Epidermal melanocyte (primary cell): ENCODE data around the gene LMNTD2.
A peak's percentile ranks its signal among the peaks of the same experiment; 100 is the strongest.

Source experiments
- DNase-seq: peaks from one replicate; pipeline ENCODE4 v3.0.0; 2011; ENCODE audit warnings: low spot score; ENCODE audit not compliant: insufficient read length

LMNTD2 gene

DNA sequence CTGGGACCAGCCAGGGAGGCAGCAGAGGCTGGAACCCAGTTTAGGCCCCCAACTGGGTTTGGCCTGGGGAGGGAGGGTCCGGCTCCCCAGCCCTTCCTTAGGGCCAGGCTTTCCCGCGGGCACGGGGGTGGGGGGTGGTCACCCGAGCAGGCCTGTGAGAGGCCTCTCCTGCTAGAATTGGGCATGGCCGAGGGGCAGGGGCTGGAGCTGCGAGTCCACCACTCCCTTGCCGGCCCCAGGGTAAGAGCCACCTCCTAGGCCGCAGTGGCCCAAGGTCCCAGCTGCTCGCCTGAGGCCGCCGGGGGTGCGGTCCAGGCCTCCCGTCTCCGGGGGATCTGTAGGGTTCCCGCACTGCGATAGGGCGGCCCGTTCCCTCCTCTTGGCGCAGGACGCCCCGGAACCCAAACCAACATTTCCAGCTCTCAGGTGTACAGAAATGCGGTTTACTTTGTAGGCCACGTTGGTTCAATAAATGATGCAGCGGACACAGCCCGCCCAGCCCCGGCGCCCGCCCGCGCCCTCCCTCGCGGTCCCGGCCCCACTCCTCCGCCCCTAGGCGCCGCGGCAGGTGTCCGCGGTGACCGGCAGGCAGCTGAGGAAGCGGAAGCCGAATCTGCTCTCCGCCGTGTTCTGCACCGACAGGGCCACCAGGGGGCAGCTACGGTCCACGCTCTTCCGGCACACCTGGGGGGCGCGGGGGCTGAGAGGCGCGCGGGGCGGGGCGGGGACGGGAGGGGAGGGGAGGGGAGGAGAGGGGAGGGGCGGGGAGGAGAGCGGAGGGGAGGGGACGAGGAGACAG, 5.9 kb downstream of the LMNTD2 start:
- no peak for DNase-seq

DNA sequence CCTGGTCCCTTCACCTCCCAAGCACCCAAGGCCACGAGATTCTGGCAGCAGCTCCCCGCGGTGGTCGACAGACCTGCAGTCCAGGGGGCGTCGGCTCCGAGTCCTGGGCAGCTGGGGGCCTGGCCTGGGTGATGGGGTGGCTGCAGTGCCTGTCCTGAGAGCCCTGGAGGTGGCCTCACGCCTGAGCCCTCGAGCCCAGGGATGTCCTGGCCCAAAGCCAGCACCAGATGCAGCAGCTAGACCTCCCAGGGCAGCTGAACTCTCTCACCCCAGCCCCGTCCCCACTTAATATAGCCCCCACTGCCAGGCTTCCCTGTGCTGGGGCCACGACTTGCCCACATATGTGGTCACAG, 6.6 kb downstream of the LMNTD2 start:
- no peak for DNase-seq

DNA sequence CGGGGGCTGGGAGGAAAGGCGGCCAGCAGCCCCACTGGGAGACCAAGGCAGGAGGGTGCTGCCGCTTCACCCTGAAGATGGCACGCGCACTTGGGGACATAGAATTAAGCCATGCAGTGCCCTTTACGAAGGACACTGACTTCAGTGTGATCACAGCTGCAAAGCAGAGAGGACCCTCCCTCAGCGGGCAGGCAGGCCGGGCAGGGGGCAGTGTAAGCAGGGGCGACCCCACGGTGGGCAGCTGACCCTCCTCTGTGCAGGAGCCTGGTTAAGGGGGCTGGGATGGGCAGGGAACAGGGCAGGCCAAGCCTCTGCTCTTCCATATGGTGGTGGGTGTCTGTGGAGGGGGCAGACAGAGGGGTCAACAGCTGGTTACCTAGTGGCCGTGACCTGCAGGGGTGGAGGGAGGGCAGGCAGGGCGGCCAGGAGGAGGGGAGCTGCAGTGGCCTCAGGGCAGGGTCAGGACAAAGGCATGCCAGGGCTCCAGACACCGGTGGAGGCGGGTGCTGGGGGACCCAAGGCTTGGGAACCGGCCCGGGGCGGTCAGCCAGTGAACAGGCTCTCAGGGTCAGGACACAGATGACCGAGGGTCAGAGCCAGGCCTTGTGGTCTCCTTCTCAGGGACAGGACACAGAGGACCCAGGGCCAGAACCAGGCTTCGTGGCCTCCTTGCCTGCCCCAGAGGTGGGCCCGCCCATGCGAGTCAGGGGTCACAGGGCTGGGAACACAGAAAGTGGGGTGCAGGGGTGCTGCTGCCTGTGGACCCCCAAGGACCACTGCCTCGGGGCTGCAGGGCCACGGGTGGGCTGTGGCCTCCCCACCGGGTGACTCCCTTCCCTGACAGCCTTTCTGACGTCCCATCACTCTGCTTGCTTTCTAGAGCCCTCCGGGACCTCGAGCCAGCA, 7.2 kb downstream of the LMNTD2 start:
- DNase-seq: no peak

DNA sequence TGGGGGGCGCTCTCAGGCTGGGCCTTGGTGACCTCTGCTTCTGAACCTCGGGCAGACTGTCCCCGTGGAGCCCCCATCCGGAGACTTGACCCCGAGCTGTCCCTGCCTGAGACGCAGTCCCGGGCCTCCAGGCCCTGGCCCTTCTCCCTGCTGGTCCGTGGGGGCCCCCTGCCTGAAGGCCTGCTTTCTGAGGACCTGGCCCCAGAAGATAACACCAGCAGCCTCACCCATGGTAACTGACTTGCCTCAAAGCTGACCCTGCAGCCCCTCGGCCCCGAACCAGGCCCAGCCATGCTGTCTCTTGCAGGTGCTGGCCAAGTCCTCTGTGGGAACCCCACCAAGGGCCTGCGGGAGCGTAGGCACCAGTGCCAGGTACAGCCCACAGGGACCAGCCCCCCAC, 8.9 kb downstream of the LMNTD2 start:
- no peak for DNase-seq

DNA sequence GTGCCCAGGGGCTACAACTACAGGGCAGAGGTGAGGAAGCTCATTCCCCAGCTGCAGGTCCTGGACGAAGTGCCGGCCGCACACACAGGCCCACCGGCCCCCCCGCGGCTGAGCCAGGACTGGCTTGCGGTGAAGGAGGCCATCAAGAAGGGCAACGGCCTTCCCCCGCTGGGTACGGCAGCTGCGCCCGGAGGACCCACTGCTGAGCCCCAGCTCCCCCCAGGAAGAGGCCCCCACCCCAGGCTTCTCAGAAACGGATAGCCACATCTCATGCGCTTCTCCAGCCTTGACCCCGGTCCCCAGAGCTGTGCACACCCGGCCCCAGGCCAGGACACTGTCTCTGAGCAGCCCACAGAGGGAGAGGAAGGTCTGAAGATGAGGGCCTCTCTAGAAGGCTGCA, 9.4 kb downstream of the LMNTD2 start:
- DNase-seq: no peak

GRCh38 chr11:550746-551085, 9.8 kb downstream of the LMNTD2 start:
- DNase-seq: no peak

- no peak for DNase-seq
Measured at GRCh38 chr11:550021-550745, 10.4 kb downstream of the LMNTD2 start.

- no peak for DNase-seq
Measured at GRCh38 chr11:548700-549603, 11.6 kb downstream of the LMNTD2 start.

- no peak for DNase-seq
Measured at GRCh38 chr11:545171-545570, 15.4 kb downstream of the LMNTD2 start.

DNA sequence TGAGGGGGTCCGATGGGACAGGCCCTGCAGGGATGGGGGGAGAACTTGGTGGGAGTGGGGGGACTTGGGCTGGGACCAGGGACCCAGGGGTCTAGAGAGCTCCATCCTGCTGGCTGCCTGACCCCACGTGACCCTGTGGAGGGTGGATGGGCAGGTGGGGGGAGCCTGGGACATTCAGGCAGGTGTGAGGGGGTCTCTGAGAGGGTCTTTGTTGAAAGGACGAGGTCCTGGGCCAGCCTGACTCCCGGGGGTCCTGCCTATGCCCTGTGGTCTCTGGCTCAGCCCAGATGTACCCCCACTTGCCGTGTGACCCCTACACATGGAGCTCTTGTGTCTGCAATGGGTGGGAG, 15.7 kb downstream of the LMNTD2 start:
- no peak for DNase-seq

GRCh38 chr11:541433-541885, 19.1 kb downstream of the LMNTD2 start:
- DNase-seq: no peak

- no peak for DNase-seq
Measured at GRCh38 chr11:540583-541432, 19.7 kb downstream of the LMNTD2 start.

GRCh38 chr11:539971-540481, 20.5 kb downstream of the LMNTD2 start:
- DNase-seq: no peak

DNA sequence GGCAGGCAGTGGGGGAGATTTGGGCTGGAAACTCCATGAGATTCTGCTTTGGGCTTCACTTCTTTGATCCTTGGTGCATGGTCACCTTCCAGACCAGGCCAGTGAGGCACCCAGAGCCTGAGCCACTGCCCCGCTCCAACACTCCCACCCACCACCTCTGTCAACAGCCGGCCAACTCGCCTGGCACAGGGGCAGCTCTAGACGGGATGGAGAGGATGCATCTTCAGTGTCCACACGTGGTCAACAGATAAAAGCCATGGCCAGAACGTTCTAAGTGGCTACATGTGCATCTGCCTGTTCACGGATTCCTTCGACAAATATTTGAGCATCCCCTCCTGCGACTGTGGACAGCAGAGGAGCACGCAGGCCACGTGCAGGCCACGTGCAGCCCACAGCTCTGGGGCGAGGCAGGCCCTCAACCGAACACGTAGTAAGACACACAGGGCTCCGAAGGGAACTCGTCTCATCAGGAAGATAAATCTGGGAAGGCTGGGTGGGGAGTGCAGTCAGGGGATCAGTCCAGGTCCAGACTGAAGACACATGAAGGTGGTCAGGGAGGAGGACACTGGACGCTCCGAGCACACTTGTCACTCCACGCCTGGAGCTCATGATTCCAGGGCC, 22.0 kb downstream of the LMNTD2 start:
- no peak for DNase-seq

DNA sequence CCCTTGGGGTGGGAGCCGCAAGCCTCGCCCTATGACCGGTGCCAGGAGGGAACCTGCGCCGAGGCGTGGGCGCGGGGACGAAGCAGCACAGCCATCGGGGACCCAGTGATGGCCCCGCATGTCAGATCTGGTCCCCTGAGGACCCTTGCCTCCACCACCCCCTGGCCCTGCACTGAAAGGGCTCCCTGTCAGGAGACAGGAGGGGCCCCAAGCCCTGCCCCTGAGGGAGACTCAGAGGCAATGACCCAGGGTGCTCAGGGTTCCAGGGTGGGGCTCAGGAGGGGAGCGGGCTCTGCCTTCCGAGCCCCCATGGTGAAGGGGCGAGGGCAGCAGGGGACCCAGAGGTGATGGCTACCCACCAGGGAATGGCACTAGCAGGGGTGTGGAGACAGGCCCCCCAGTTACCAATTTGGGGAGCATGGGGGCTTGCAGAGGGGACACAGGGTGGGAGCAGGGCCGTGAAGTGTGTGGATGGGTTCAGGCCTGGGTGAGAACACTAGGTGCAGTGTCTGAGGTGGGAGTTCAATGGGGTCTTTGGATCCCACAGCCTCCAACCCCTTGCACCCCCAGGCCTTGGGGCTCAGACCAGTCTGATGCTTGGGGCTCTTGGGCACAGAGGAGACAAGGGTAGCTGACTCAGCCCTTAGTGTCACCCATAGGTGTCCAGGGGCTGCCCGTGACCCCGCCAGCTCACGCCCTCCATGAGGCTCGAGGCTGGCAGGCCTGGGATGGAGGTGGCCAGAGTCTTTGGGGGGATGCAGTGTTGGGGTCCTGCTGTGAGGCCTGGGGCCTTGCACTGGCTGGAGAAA, 22.7 kb downstream of the LMNTD2 start:
- DNase-seq: no peak

- DNase-seq: peak; percentile 96
Measured at GRCh38 chr11:536841-537621, 23.5 kb downstream of the LMNTD2 start, which contains the start of gene LRRC56. Gene LRRC56, plus strand, starts transcription at chr11:537527. Its CDS starts 3,158 bp downstream, at chr11:540685.
